ENCODE data around the gene UNC80.
"Not testable (repeated sequence)": the region's sequence is repeated elsewhere in the genome, so short reads cannot be mapped to it uniquely, and the experiment has no call there.

The UNC80 gene

GRCh38 chr2:209771474-209772289, at the start of gene UNC80:
UNC80 (plus strand) TSS chr2:209771832; CDS start chr2:209772073, 241 bp downstream.
- DNase-seq = peak; percentile 2

GRCh38 chr2:209726311-209726710, 45.3 kb upstream of the UNC80 start:
- no peak for DNase-seq

- DNase-seq = no peak
Measured at GRCh38 chr2:209727077-209727476, 44.6 kb upstream of the UNC80 start.

- no peak for DNase-seq
Measured at GRCh38 chr2:209734805-209735204, 36.8 kb upstream of the UNC80 start.

- DNase-seq = no peak
Measured at GRCh38 chr2:209741953-209742352, 29.7 kb upstream of the UNC80 start.

- DNase-seq = no peak
Measured at GRCh38 chr2:209753020-209753419, 18.6 kb upstream of the UNC80 start.

GRCh38 chr2:209757163-209757562, 14.5 kb upstream of the UNC80 start:
- no peak for DNase-seq

- no peak for DNase-seq
Measured at GRCh38 chr2:209761566-209761965, 10.1 kb upstream of the UNC80 start.

- DNase-seq = no peak
Measured at GRCh38 chr2:209762563-209762962, 9.1 kb upstream of the UNC80 start.

GRCh38 chr2:209763106-209763505, 8.5 kb upstream of the UNC80 start:
- no peak for DNase-seq

- no peak for DNase-seq
Measured at GRCh38 chr2:209766613-209767012, 5.0 kb upstream of the UNC80 start.

GRCh38 chr2:209767316-209767715, 4.3 kb upstream of the UNC80 start:
- DNase-seq = no peak

- DNase-seq = no peak
Measured at GRCh38 chr2:209768557-209768956, 3.1 kb upstream of the UNC80 start.

- no peak for DNase-seq
Measured at GRCh38 chr2:209772290-209772685, 656 bp downstream of the UNC80 start.

- no peak for DNase-seq
Measured at GRCh38 chr2:209773377-209773776, 1.7 kb downstream of the UNC80 start.

- DNase-seq = no peak
Measured at GRCh38 chr2:209787416-209787815, 15.8 kb downstream of the UNC80 start.

GRCh38 chr2:209788925-209789324, 17.3 kb downstream of the UNC80 start:
- no peak for DNase-seq

- DNase-seq = peak; percentile 6
Measured at GRCh38 chr2:209790066-209790728, 18.6 kb downstream of the UNC80 start.

- DNase-seq = no peak
Measured at GRCh38 chr2:209791151-209791550, 19.5 kb downstream of the UNC80 start.

- DNase-seq = not testable (repeated sequence)
Measured at GRCh38 chr2:209795425-209795824, 23.8 kb downstream of the UNC80 start.

GRCh38 chr2:209805351-209805750, 33.7 kb downstream of the UNC80 start:
- no peak for DNase-seq

GRCh38 chr2:209806318-209806717, 34.7 kb downstream of the UNC80 start:
- no peak for DNase-seq

- DNase-seq = no peak
Measured at GRCh38 chr2:209808521-209808920, 36.9 kb downstream of the UNC80 start.

GRCh38 chr2:209809256-209809655, 37.6 kb downstream of the UNC80 start:
- no peak for DNase-seq

Measured in activated CD4-positive, alpha-beta T cell treated with anti-CD3 and anti-CD28 coated beads, Interleukin-2, amount 50 U/mL, for 16 hours (primary cell).